Activated naive CD4-positive, alpha-beta T cell treated with anti-CD3 and anti-CD28 coated beads, Interleukin-2, amount 50 U/mL, for 72 hours (primary cell): ENCODE measurements around the gene GLCCI1. TPM values are rescaled to one million over a fixed set of nuclear protein-coding genes. Genes with fewer than 3 reads are reported as not detected.
A peak's percentile ranks its signal among the peaks of the same experiment; 100 is the strongest.
"Not testable (repeated sequence)": the region's sequence is repeated elsewhere in the genome, so short reads cannot be mapped to it uniquely, and the experiment has no call there.

Source experiments
- ATAC-seq, 2 donors: fragments of 150-1000 bp; cut with Tn5 transposase; 2 replicates each; pipeline ENCODE4 v1.10.0; 2021; ENCODE audit warnings: mild to moderate bottlenecking in 2 of 2, moderate library complexity in 2 of 2
- DNase-seq, 2 donors: peaks; one replicate each; pipeline ENCODE4 v3.0.0; 2021 to 2022; ENCODE audit warnings: low spot score in 2 of 2
- H3K27ac Mint-ChIP-seq, 2 donors: one replicate each; pipeline ENCODE4 v1.8.0; 2022; ENCODE audit warnings: mild to moderate bottlenecking in 2 of 2, mixed read lengths in 2 of 2
- H3K36me3 Mint-ChIP-seq, 2 donors: one replicate each; pipeline ENCODE4 v1.8.0; 2022; ENCODE audit warnings: mixed read lengths in 2 of 2
- H3K9me3 Mint-ChIP-seq, 2 donors: one replicate each; pipeline ENCODE4 v1.8.0; 2022; ENCODE audit warnings: mixed read lengths in 2 of 2
- total RNA-seq, 2 donors: library from RNA; stranded (reverse); gene quantifications; one replicate each; pipeline ENCODE4 v1.2.3, GENCODE V29; 2022

GLCCI1 gene
- total RNA-seq, 2 donors from 2014 or later, result 16.7 to 20.9 TPM

DNA sequence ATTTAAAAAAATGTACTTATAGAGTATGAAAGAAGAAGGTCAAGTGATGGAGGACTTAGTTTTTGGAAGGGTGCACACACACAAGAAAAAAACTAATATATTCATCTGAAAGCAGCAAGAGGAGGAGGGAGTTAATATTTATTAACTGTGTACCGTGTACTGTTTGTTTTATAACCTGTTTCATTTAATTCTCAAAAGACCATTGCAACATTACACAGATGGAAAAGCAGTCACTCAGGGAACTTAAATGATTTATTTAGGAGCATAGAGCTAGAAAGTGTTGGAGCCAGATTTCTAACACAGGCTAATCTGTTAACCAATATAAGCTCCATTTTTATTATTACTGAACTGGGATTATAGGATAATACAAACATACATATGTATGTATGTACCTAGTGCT lies 36.7 kb downstream of the GLCCI1 start:
- DNase-seq (no peak), ATAC-seq (no peak)
- Mint-ChIP-seq H3K27ac (no peak overlapping the region), H3K9me3 (peaks cover 0 to 3% of the 10 kb centered on the region in 2 donors), H3K36me3 (peaks cover 0 to 6% of the 10 kb centered on the region in 2 donors)

DNA sequence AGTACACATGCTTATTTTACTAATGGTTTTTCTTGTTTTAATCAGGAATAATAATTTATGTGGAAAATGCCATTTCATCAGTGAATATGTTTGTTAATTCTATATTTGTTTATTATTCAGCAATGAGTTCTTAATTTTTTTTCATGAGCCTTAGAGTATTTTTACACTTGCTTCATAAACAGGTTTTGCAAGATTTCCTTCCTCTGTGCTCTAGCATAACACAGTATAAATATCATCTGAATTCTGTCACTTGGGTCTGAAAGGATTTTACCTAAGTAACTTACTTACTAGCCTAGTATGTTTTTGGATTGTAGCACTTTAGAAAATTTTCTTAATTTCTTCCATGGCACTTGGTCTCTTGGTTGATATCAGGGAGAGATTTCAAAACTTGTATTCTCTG lies 45.8 kb downstream of the GLCCI1 start:
- DNase-seq (no peak), ATAC-seq (no peak)
- peaks cover 0 to 11% of the 10 kb centered on the region in 2 donors for H3K36me3 Mint-ChIP-seq
- peak overlapping the region in 1 of 2 donors; percentile 32 for H3K27ac Mint-ChIP-seq
- no peaks in the 10 kb centered on the region for H3K9me3 Mint-ChIP-seq

DNA sequence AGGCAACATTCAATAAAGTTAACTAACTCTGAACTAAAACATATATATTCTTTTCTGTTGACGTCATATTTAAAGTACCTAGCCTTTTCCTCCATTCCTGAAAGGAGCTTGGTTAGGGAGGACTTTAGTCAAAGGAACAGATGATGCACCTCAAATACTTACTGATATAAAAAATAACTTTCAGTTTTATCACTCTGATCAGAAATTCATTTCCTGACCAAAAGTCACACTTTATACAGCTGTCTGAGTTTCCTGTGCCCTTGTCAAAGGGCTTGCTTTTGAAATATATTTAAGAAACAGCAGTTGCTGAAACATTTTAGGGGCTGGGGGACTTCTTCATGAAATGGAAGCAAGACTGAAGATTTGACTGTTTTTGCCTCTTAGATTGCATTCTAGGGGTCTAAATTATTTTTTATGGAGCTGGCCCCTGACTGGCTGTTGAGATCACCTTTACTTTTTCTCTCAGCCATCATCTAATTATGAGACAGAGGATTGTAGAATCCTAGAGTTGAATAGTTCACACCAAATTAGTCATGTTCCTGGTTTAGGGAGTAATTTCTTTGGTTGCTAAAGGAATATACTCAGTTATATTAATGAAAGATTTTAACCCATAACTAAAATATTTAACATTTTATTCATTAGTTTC lies 46.6 kb downstream of the GLCCI1 start:
- no peaks in the 10 kb centered on the region for H3K9me3 Mint-ChIP-seq
- peak; percentile 82 to 86 for ATAC-seq
- peak overlapping the region in 1 of 2 donors; percentile 32 for H3K27ac Mint-ChIP-seq
- peaks cover 0 to 11% of the 10 kb centered on the region in 2 donors for H3K36me3 Mint-ChIP-seq
- no peak for DNase-seq

DNA sequence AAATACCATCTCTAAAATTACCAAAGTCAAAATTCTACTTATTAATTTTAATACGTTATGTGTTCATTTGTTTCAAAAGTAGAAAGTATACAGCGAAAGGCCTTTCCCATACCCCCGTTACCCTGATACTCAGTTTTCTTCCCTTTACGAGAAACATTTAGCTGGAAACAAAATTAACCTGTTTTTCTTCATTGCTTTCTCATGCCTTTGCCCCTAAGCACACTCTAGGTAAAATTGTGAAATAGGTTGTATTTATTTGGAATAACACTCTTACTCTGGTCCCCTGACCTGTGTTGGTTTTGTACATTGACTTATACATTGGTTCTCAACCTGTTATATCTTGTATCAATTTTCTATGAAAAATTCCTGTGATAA lies 47.1 kb downstream of the GLCCI1 start:
- no peak for ATAC-seq
- Mint-ChIP-seq H3K36me3 (peaks cover 0 to 11% of the 10 kb centered on the region in 2 donors), H3K9me3 (no peaks in the 10 kb centered on the region), H3K27ac (no peak overlapping the region)
- DNase-seq, result no peak

DNA sequence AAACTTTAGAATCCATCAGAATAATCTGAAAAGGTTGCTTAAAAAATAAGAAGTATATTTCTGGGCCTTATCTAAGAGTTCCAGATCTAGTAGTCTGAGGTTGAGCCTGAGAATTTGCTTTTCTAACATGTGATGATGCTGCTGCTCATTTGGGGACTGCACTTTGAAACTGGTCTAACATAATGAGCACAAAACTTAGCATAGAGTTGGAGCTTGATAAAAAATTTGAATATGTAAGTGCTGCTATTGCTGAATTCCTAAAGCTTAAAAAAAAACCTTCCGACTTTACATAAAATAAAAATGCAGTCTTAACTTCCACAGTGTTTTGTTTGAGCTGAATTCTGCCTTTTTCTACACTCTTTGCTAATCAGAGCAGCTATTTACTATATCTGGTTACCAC lies 48.8 kb downstream of the GLCCI1 start:
- DNase-seq, result no peak
- H3K36me3 Mint-ChIP-seq, result no peaks in the 10 kb centered on the region
- H3K27ac Mint-ChIP-seq, result no peak overlapping the region
- no peak for ATAC-seq
- no peaks in the 10 kb centered on the region for H3K9me3 Mint-ChIP-seq

DNA sequence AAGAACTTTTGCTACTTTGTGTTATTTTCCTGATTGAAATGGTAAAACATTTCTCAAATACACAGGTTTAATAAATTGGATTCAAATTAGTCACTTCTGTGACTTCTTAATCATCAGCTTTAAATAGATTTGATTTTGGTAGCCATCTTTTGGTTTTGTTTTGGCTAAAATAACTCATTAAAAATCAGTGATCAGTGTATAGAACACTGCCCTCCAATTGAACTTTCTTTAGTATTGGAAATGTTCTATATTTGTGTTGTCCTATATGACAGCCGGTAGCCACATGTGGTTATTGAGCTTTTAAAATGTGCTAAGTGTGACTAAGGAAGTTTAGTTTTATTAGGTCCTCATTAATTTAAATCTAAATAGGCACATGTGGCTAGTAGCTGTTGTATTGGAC lies 50.4 kb downstream of the GLCCI1 start:
- H3K9me3 Mint-ChIP-seq, result no peaks in the 10 kb centered on the region
- H3K27ac Mint-ChIP-seq, result no peak overlapping the region
- no peak for ATAC-seq
- DNase-seq, result no peak
- H3K36me3 Mint-ChIP-seq, result peaks cover 0 to 5% of the 10 kb centered on the region in 2 donors

DNA sequence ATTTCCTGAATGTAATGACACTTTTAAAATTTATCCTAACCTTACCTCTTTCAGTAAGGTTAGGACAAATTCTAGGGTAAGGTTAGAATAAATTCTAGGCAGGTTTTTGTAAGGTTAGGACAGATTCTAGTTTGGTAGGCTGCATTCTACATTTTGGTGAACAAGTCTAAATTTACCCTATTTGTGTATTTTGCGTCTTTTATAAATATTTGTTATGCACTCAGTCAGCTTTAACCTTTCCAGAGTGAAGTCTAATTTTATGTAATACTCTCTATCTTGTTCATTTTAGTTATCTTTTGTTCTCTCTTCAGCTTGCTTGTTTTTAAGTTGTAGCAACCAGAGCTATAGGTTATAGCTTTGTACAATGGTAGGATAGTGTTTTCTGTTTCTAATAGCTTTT lies 54.0 kb downstream of the GLCCI1 start:
- no peak for DNase-seq
- H3K27ac Mint-ChIP-seq, result no peak overlapping the region
- H3K36me3 Mint-ChIP-seq, result peaks cover 31 to 41% of the 10 kb centered on the region in 2 donors

DNA sequence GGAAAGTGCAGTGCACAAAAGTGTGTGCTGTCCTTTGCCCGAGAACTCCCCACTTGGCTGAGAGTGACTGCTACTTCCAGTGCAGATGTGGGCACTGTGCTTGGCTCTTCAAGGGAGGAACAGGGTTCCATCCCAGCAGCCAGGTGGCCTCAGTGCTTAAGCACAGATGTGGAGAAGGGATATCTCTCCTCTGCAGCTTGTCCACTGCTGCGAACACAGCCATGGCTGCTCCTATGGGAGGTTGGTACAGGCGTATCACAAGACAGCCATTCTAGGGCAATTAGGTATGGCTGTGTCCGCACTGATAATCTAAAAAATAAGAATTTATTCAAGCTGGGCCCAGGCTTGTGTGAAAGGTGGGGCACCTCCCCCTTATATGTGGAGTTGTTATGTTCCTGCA lies 66.6 kb downstream of the GLCCI1 start:
- DNase-seq (no peak), ATAC-seq (no peak)
- H3K9me3 Mint-ChIP-seq, result peaks cover 0 to 6% of the 10 kb centered on the region in 2 donors
- peaks cover 9 to 44% of the 10 kb centered on the region in 2 donors for H3K36me3 Mint-ChIP-seq
- no peak overlapping the region for H3K27ac Mint-ChIP-seq

More for the DNA sequence above, 54.0 kb downstream of the GLCCI1 start:
- no peak for ATAC-seq
- peaks cover 12 to 27% of the 10 kb centered on the region in 2 donors for H3K9me3 Mint-ChIP-seq

DNA sequence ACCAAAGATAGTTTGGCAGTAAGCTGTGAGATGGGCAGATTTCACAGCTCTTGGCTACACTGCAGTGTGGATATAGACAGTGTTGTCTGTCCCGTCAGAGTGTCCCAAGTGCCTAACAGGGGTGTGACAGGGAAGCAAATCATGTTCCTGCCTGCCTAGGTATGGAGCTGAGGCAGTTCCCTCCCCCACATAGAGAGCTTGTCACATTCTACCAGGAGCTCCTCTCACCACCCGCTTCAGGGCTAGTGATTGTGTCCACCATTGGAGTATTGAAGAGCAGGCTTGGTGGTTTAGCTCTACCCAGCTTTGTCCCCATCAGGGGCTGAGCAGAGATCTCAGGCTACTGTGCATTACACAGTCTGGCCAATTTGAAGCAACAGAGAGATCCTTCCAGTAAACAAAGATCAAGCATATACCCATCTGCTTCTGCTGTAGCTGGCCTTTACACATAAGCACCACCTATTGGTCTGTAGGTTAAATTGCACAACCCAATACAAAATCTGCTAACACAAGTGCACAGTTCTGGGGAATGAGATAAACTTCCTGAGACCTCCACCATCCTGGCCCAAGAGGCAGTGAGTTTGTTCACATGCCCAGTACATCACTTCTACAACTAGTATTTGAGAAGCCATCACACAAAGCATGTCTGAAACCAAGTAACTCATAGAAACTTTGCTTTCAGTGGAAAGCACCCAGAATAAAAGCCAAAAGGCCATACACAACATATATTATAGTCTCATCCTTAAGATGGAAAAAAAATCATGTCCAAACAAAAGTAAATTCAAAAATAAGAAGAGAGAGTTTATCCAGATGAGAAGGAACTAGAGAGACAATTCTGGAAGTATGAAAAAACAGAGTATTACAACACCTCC lies 67.3 kb downstream of the GLCCI1 start:
- no peak overlapping the region for H3K27ac Mint-ChIP-seq
- ATAC-seq, result peak; percentile 46 to 76
- no peak for DNase-seq
- H3K36me3 Mint-ChIP-seq, result peaks cover 6 to 44% of the 10 kb centered on the region in 2 donors
- H3K9me3 Mint-ChIP-seq, result peaks cover 0 to 2% of the 10 kb centered on the region in 2 donors

DNA sequence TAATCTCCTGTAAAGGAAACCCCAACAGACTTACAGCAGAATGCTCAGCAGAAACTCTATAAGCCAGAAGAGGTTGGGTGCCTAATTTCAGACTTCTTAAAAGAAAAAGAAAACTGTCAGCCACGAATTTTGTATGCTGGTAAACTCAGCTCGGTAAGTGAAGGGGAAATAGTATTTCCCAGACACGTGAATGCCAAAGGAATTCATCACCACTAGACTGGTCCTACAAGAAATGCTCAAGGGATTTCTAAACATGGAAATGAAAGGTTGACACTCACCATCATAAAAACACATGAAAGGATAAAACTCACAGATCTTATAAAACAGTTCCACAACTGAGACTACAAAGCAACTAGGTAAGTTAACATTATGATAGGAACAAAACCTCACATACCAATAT lies 68.6 kb downstream of the GLCCI1 start:
- DNase-seq, result no peak

DNA sequence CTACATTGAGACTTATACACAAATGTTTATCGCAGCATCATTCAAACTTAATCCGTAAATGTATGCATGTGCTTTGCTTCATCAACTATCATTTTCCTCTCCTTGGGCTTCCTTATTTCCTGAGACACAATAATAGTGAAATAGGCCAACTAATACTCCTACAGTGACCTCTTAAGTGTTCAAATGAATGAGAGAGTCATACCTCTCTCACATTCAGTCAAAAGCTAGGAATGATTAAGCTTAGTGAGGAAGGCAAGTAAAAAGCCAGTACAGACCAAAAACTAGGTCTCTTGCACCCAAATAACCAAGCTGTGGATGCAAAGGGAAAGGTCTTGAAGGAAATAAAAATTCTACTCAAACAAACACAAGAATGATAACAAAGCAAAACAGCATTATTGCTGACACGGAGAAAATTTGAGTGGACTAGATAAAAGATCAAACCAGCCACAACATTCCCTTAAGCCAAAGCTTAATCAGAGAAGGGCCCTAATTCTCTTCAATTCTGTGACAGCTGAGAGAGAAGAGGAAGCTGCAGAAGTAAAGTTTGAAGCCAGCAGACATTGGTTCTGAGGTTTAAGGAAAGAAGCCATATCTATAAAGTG lies 72.3 kb downstream of the GLCCI1 start:
- no peak for DNase-seq
- H3K9me3 Mint-ChIP-seq, result peaks cover 5 to 14% of the 10 kb centered on the region in 2 donors
- peaks cover 10 to 70% of the 10 kb centered on the region in 2 donors for H3K36me3 Mint-ChIP-seq
- peak overlapping the region in 1 of 2 donors; percentile 65 for H3K27ac Mint-ChIP-seq
- ATAC-seq, result peak; percentile 73 to 85

More for the DNA sequence above, 68.6 kb downstream of the GLCCI1 start:
- ATAC-seq, result no peak
- Mint-ChIP-seq H3K9me3 (peaks cover 0 to 2% of the 10 kb centered on the region in 2 donors), H3K27ac (no peak overlapping the region), H3K36me3 (peaks cover 6 to 42% of the 10 kb centered on the region in 2 donors)

DNA sequence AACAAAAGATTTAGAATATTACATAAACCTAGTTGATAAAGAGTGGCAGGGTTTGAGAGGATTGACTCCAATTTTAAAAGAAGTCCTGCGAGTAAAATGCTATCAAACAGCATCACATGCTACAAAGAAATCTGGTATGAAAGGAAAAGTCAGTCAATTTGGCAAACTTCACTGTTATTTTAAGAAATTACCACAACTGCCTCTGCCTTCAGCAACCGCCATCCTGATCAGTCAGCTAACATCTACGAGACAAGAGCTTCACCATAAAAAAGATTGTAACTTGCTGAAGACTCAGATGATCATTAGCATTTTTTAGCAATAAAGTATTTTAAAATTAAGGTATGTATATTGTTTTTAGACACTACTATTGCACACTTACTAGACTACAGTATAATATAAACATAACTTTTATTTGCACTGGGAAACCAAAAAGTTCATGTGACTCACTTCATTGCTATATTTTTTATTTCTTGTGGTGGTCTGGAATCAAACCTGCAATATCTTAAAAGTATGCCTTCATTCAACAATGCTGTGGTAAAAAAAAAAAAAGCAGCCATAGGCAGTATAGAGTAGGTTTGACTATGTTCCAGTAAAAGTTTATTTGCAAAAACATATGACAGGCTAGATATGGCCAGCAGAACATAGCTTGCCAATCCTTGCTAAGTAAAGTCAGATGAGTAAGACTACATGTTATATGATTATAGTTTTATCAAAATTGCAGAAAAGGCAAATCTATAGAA lies 74.4 kb downstream of the GLCCI1 start:
- H3K9me3 Mint-ChIP-seq, result peaks cover 5 to 19% of the 10 kb centered on the region in 2 donors
- DNase-seq, result no peak
- ATAC-seq, result no peak
- H3K36me3 Mint-ChIP-seq, result peaks cover 6 to 59% of the 10 kb centered on the region in 2 donors
- peak overlapping the region in 1 of 2 donors; percentile 60 for H3K27ac Mint-ChIP-seq

DNA sequence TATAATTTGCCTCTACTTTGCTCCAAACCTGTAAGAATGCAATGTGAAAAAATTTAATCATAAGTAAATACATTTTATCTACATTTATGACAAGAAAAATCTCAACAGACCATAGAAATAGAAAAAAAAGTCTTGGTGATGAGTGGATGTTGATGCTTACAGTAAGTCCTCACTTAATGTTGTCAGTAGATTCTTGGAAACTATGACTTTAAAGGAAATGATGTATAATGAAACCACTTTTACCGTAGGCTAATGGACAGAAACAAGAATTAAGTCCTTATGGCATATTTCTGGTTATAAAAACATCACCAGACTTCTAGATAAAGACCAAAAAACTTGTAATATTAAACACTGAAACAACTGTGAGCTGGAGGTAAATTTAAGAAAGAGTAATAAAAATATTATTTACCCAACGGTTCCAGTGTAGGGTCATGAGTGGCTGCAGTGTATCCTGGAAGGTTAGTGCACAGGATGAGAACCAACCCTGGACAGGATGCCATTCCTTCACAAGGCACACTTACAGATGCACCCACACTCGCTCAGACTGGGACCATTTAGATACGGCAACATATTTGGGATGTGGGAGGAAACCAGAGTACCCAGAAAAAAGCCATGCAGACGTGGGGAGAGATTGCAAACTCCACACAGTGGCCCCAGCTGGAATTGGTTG lies 76.3 kb downstream of the GLCCI1 start:
- DNase-seq (no peak), ATAC-seq (peak; percentile 46 to 67)
- Mint-ChIP-seq H3K27ac (peak overlapping the region; percentile 77 to 95), H3K9me3 (peaks cover 5 to 22% of the 10 kb centered on the region in 2 donors), H3K36me3 (peaks cover 6 to 56% of the 10 kb centered on the region in 2 donors)

DNA sequence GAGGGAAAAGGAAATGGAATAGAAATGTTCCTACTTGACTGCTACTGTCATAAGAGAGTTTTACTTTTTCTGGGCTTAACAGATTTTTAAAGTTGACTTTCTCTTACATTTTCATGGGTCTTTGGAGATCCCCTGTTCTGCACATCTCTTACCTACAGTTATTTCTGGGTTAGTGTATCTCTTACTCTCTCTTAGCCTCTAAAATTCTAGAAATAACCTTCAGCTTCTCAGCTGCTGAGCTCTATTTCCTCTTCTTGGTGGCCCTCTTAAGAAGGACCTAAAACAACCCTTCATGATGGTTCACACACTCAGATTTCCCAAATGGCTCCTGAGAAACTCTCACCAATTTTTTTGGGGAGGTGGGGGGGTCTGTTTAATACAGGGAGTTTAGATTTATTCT lies 79.5 kb downstream of the GLCCI1 start:
- Mint-ChIP-seq H3K36me3 (peaks cover 0 to 39% of the 10 kb centered on the region in 2 donors), H3K27ac (peak overlapping the region in 1 of 2 donors; percentile 43), H3K9me3 (peaks cover 5 to 18% of the 10 kb centered on the region in 2 donors)
- not testable (repeated sequence) for ATAC-seq, DNase-seq

DNA sequence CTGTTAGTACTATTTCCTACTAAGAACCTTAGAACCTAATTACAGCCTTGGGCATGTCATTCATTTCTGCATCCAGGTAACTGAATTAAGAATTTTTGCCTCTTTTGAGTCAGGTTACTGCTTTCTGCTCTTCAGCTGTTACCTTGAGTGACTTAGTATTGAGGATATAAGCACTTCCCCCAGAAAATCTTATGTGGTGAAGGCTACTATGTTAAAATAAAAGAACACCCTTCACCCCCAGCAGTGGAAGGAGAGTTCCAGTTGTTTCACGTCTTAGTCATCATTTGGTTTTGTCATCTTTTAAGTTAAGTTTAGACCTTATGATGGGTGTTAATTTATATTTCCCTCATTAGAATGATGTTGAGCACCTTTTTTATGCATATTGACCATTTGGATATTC lies 82.8 kb downstream of the GLCCI1 start:
- DNase-seq (no peak), ATAC-seq (peak; percentile 31 to 43)
- Mint-ChIP-seq H3K36me3 (peaks cover 0 to 15% of the 10 kb centered on the region in 2 donors), H3K9me3 (peaks cover 0 to 5% of the 10 kb centered on the region in 2 donors), H3K27ac (no peak overlapping the region)

DNA sequence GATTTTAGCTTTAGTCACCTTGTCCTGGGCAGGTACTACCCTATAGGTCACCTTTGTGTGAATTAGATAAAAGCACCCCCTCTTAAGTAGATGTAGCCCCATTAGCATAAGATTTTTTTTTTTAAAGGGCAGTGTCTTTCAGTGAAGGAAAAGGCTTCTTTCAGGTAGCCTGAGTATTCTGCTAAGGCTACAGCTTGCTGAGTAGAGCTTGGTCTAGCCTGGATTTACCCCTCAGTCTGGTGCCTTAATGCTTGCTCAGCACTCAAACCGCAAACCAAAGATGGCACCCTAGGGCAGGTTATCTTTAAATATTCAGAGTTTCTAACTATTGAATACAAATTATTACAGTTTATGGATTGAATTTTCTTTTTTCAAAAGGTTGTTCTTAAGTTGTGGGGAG lies 83.4 kb downstream of the GLCCI1 start:
- Mint-ChIP-seq H3K36me3 (peaks cover 0 to 18% of the 10 kb centered on the region in 2 donors), H3K27ac (no peak overlapping the region), H3K9me3 (peaks cover 0 to 5% of the 10 kb centered on the region in 2 donors)
- DNase-seq (no peak), ATAC-seq (no peak)
